GM10847 (cell line): ENCODE results near the gene SBNO2.

ENCODE experiments used
- POLR2A ChIP-seq: IDR thresholded peaks from 2 replicates; pipeline ENCODE4 v1.6.1; 2011; ENCODE audit not compliant: insufficient read length; ENCODE audit errors: extremely low read depth

SBNO2 gene

GRCh38 chr19:1126984-1127760, 46.9 kb downstream of the SBNO2 start:
- no peak for TF ChIP-seq POLR2A

GRCh38 chr19:1125601-1126467, 48.2 kb downstream of the SBNO2 start:
- no peak for TF ChIP-seq POLR2A

GRCh38 chr19:1123885-1124677, 50.0 kb downstream of the SBNO2 start:
- TF ChIP-seq POLR2A = no peak

GRCh38 chr19:1123381-1123780, 50.7 kb downstream of the SBNO2 start:
- no peak for TF ChIP-seq POLR2A

- no peak for TF ChIP-seq POLR2A
Measured at GRCh38 chr19:1122972-1123363, 51.1 kb downstream of the SBNO2 start.

- TF ChIP-seq POLR2A = no peak
Measured at GRCh38 chr19:1122021-1122971, 51.8 kb downstream of the SBNO2 start.

GRCh38 chr19:1121395-1121794, 52.7 kb downstream of the SBNO2 start:
- no peak for TF ChIP-seq POLR2A

- TF ChIP-seq POLR2A = no peak
Measured at GRCh38 chr19:1119475-1120217, 54.4 kb downstream of the SBNO2 start.

GRCh38 chr19:1118999-1119398, 55.1 kb downstream of the SBNO2 start:
- TF ChIP-seq POLR2A = no peak

GRCh38 chr19:1117654-1118053, 56.4 kb downstream of the SBNO2 start:
- TF ChIP-seq POLR2A = no peak

- no peak for TF ChIP-seq POLR2A
Measured at GRCh38 chr19:1116726-1117581, 57.1 kb downstream of the SBNO2 start.

- no peak for TF ChIP-seq POLR2A
Measured at GRCh38 chr19:1115646-1116420, 58.2 kb downstream of the SBNO2 start.
